Measurements from ENCODE around the gene CUL7.

GRCh38 chr6:43062818-43063217 lies 9.2 kb upstream of the CUL7 start:
- no peak for TF ChIP-seq CTCF (conservative IDR thresholded peaks at IDR 0.05; ENCODE audit: low read depth, low read length)
- TF ChIP-seq EZH2 (IDR thresholded peaks at IDR 0.05; ENCODE audit: low read length, unreplicated experiment) = no peak
